IMR-90 (cell line): Measurements from ENCODE around the gene VPS26B.

Experiments used
- BHLHE40 ChIP-seq: fragments of 150-350 bp; IDR thresholded peaks from 2 replicates; pipeline ENCODE4 v1.6.1; 2016; ENCODE audit warnings: mild to moderate bottlenecking, low read depth, low read length
- CEBPB ChIP-seq: IDR thresholded peaks from 2 replicates; pipeline ENCODE4 v1.6.1; 2012; ENCODE audit warnings: low read depth, low read length, improper control_type of control experiment
- CHD1 ChIP-seq: IDR thresholded peaks from 2 replicates; pipeline ENCODE4 v1.6.1; 2012; ENCODE audit warnings: low read depth, low read length, improper control_type of control experiment
- CTCF ChIP-seq: conservative IDR thresholded peaks from 2 replicates; pipeline ENCODE4 v1.5.1; 2012; ENCODE audit warnings: mild to moderate bottlenecking, low read depth, low read length, improper control_type of control experiment
- FOS ChIP-seq: fragments of 150-350 bp; IDR thresholded peaks from 2 replicates; pipeline ENCODE4 v1.6.1; 2016; ENCODE audit warnings: low read depth, low read length
- MAZ ChIP-seq: IDR thresholded peaks from 2 replicates; pipeline ENCODE4 v1.6.1; 2012; ENCODE audit warnings: low read depth, mild to moderate bottlenecking, low read length, improper control_type of control experiment, moderate library complexity, borderline replicate concordance
- MXI1 ChIP-seq: IDR thresholded peaks from 2 replicates; pipeline ENCODE4 v1.6.1; 2012; ENCODE audit warnings: low read depth, mild to moderate bottlenecking, low read length, moderate library complexity, borderline replicate concordance
- NFE2L2 ChIP-seq: fragments of 150-350 bp; IDR thresholded peaks from 2 replicates; pipeline ENCODE4 v1.6.1; 2016; ENCODE audit warnings: low read depth, mild to moderate bottlenecking, low read length
- POLR2A ChIP-seq: IDR thresholded peaks from 2 replicates; pipeline ENCODE4 v1.6.1; 2012; ENCODE audit warnings: mild to moderate bottlenecking, low read depth, low read length
- RAD21 ChIP-seq: IDR thresholded peaks from 2 replicates; pipeline ENCODE4 v1.6.1; 2012; ENCODE audit warnings: low read length, improper control_type of control experiment
- RCOR1 ChIP-seq: IDR thresholded peaks from 2 replicates; pipeline ENCODE4 v1.6.1; 2012; ENCODE audit warnings: mild to moderate bottlenecking, low read length, improper control_type of control experiment; ENCODE audit not compliant: insufficient replicate concordance
- RFX5 ChIP-seq: IDR thresholded peaks from 2 replicates; pipeline ENCODE4 v1.8.0; 2012; ENCODE audit warnings: low read depth, mild to moderate bottlenecking, low read length, moderate library complexity
- SMC3 ChIP-seq: fragments of 150-350 bp; IDR thresholded peaks from 2 replicates; pipeline ENCODE4 v1.6.1; 2016; ENCODE audit warnings: low read depth, mild to moderate bottlenecking, antibody characterized with exemption, low read length, moderate library complexity
- USF2 ChIP-seq: fragments of 150-350 bp; IDR thresholded peaks from 2 replicates; pipeline ENCODE4 v1.6.1; 2017; ENCODE audit warnings: mild to moderate bottlenecking, antibody characterized with exemption, low read length, low read depth

GRCh38 chr11:134250246-134250645, 25.8 kb downstream of the VPS26B start:
- TF ChIP-seq CTCF = no peak
- no peak for TF ChIP-seq MAZ
- no peak for TF ChIP-seq POLR2A
- no peak for TF ChIP-seq BHLHE40
- TF ChIP-seq CHD1 = no peak
- no peak for TF ChIP-seq USF2
- TF ChIP-seq FOS = no peak
- no peak for TF ChIP-seq MXI1
- no peak for TF ChIP-seq RAD21
- TF ChIP-seq RCOR1 = no peak
- no peak for TF ChIP-seq SMC3
- no peak for TF ChIP-seq RFX5
- no peak for TF ChIP-seq NFE2L2
- no peak for TF ChIP-seq CEBPB
